Activated B cell treated with CpG ODN at 0.5 μM for 24 hours (primary cell): ENCODE data around the gene EMC8. TPM values are rescaled to one million over a fixed set of nuclear protein-coding genes. Genes with fewer than 3 reads are reported as not detected.
"Not testable (repeated sequence)": the region's sequence is repeated elsewhere in the genome, so short reads cannot be mapped to it uniquely, and the experiment has no call there.

ENCODE experiments used
- ATAC-seq: fragments of 200-7000 bp; cut with Tn5 transposase; one replicate; pipeline ENCODE4 v1.10.0; 2021; ENCODE audit warnings: low read depth, mild to moderate bottlenecking, moderate library complexity
- CTCF ChIA-PET: fragments of 350-600 bp; sonication (Branson Sonifier 250); formaldehyde crosslinking; loops from one replicate; lab custom pipeline; 2021; ENCODE audit warnings: antibody characterized with exemption; lab: Charles Lee
- POLR2A ChIA-PET: fragments of 350-600 bp; sonication (Branson Sonifier 250); formaldehyde crosslinking; loops from one replicate; lab custom pipeline; 2021; ENCODE audit warnings: antibody characterized with exemption; lab: Charles Lee
- DNase-seq: peaks from one replicate; pipeline ENCODE4 v3.0.0; 2022
- H3K27ac Mint-ChIP-seq: one replicate; pipeline ENCODE4 v1.8.0; 2020; ENCODE audit warnings: mixed read lengths
- H3K27me3 Mint-ChIP-seq: one replicate; pipeline ENCODE4 v1.8.0; 2021; ENCODE audit warnings: mixed read lengths
- H3K36me3 Mint-ChIP-seq: one replicate; pipeline ENCODE4 v1.8.0; 2021; ENCODE audit warnings: low read depth, mixed read lengths
- H3K4me1 Mint-ChIP-seq: one replicate; pipeline ENCODE4 v1.8.0; 2021; ENCODE audit warnings: mixed read lengths
- H3K4me3 Mint-ChIP-seq: one replicate; pipeline ENCODE4 v1.8.0; 2020; ENCODE audit warnings: mild to moderate bottlenecking, mixed read lengths
- H3K9me3 Mint-ChIP-seq: one replicate; pipeline ENCODE4 v1.8.0; 2020; ENCODE audit warnings: mixed read lengths
- intact Hi-C: fragments of 100-400 bp; cut with micrococcal nuclease; formaldehyde crosslinking; loops from one replicate; pipeline ENCODE4 v1.15.1; 2024
- total RNA-seq: library from RNA; stranded (reverse); gene quantifications from 2 replicates; pipeline ENCODE4 v1.2.3, GENCODE V29; 2022
- TF ChIP-seq, protein P1 (sequence below): fragments of 200-600 bp; IDR thresholded peaks from one replicate; pipeline ENCODE4 v1.8.0; 2022; ENCODE audit warnings: antibody characterized with exemption, mild to moderate bottlenecking

Gene EMC8
- total RNA-seq, 1 donor from 2014 or later, result 27.8 TPM

DNA sequence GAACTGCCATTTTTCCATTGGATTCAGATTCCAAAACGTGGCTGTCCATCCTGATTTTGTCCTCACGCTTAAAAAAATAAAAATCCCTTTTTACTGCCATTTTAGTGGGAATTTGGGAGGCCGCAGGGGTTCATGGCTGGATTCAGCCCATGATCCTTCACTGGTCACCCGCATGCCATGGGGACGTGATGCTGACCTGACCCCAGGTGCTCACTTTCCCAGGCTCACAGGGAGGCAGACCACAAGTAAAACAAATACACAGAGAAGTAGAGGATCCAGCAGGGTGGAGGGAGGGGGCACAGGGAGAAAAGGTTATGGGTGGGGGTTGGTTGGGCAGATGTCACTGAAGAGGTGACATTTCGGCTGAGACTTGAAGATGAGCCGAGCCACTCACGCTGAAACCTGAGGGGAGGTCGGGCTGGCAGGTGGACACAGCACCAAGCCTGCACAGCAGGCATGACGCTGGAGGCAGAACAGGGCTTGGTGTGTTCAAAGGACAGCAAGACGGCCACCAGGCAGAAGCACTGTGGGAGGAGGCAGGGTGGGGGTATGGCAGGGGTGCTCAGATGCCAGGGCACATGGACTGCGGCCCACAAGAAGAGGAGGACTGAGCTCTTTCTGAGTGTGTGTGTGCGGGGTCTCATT is 10.9 kb upstream of the EMC8 start:
- H3K36me3 Mint-ChIP-seq, result peaks cover 18% of the 10 kb centered on the region
- intact Hi-C loops, result no loop called here
- no peaks in the 10 kb centered on the region for H3K9me3 Mint-ChIP-seq
- ChIA-PET CTCF (interaction anchor here (1.7 kb wide), 1 partner anchor 151 kb away, joined by 4 read pairs; no protein-coding TSS in a partner anchor), POLR2A (interaction anchor here (1.6 kb wide), 1 partner anchor 11 kb away, joined by 3 read pairs; no protein-coding TSS in a partner anchor)
- H3K4me1 Mint-ChIP-seq, result no peaks in the 10 kb centered on the region
- no peak overlapping the region for H3K4me3 Mint-ChIP-seq
- TF ChIP-seq, protein P1, sequence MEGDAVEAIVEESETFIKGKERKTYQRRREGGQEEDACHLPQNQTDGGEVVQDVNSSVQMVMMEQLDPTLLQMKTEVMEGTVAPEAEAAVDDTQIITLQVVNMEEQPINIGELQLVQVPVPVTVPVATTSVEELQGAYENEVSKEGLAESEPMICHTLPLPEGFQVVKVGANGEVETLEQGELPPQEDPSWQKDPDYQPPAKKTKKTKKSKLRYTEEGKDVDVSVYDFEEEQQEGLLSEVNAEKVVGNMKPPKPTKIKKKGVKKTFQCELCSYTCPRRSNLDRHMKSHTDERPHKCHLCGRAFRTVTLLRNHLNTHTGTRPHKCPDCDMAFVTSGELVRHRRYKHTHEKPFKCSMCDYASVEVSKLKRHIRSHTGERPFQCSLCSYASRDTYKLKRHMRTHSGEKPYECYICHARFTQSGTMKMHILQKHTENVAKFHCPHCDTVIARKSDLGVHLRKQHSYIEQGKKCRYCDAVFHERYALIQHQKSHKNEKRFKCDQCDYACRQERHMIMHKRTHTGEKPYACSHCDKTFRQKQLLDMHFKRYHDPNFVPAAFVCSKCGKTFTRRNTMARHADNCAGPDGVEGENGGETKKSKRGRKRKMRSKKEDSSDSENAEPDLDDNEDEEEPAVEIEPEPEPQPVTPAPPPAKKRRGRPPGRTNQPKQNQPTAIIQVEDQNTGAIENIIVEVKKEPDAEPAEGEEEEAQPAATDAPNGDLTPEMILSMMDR, result no peak
- DNase-seq (no peak), ATAC-seq (no peak)
- H3K27me3 Mint-ChIP-seq, result peaks cover 11% of the 10 kb centered on the region
- no peak overlapping the region for H3K27ac Mint-ChIP-seq

DNA sequence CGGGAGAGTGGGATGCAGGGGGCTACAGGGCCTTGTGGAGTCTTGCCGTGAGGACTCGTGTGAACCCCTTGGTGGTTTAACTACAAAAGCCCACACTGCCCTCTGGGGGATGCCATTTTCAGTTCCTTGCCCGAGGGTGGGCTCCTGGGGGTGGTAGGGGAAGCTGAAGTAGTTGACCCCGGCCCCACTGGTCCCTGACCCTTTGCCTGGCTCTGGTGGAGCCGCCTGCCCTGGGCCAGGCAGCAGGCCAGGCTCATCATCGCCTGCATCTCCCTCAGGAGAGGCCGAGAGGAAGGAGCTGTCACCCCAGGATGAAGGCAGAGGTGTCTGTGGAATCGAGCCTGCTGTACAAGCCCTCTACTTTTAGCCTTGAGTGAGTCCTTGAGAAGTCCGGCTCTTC is 10.3 kb upstream of the EMC8 start:
- H3K4me3 Mint-ChIP-seq, result no peak overlapping the region
- DNase-seq (no peak), ATAC-seq (no peak)
- intact Hi-C loops, result no loop called here
- no peak overlapping the region for H3K27ac Mint-ChIP-seq
- ChIA-PET POLR2A (interaction anchor here (1.6 kb wide), 1 partner anchor 12 kb away, joined by 3 read pairs; no protein-coding TSS in a partner anchor), CTCF (interaction anchor here (1.7 kb wide), 1 partner anchor 151 kb away, joined by 4 read pairs; no protein-coding TSS in a partner anchor)
- no peaks in the 10 kb centered on the region for H3K9me3 Mint-ChIP-seq
- H3K27me3 Mint-ChIP-seq, result peaks cover 11% of the 10 kb centered on the region
- TF ChIP-seq, protein P1, result no peak
- H3K36me3 Mint-ChIP-seq, result peaks cover 24% of the 10 kb centered on the region
- no peaks in the 10 kb centered on the region for H3K4me1 Mint-ChIP-seq

DNA sequence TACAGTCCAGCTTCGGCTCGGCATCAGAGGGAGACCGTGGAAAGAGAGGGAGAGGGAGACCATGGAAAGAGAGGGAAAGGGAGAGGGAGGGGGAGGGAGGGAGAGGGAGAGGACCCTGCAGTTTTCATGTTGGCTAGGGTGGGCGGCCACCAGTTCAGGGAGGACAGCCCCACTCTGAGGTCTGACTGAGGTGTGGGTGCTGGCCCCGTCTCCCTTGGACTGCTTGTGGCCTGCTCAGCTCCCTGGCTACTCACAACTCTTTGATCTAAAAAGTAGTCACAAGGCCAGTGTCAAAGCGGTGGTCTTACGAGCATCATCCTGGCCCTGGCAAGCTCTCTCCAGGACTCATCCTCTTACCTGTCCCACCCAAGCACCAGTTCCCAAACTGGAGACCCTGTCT is 9.6 kb upstream of the EMC8 start:
- DNase-seq (no peak), ATAC-seq (no peak)
- CTCF ChIA-PET, result interaction anchor here (1.7 kb wide), 1 partner anchor 150 kb away, joined by 4 read pairs; no protein-coding TSS in a partner anchor
- POLR2A ChIA-PET, result interaction anchor here (1.6 kb wide), 1 partner anchor 12 kb away, joined by 3 read pairs; no protein-coding TSS in a partner anchor
- H3K9me3 Mint-ChIP-seq, result no peaks in the 10 kb centered on the region
- H3K36me3 Mint-ChIP-seq, result peaks cover 28% of the 10 kb centered on the region
- intact Hi-C loops, result no loop called here
- TF ChIP-seq, protein P1, result no peak
- peaks cover 2% of the 10 kb centered on the region for H3K4me1 Mint-ChIP-seq
- no peak overlapping the region for H3K27ac Mint-ChIP-seq
- H3K4me3 Mint-ChIP-seq, result no peak overlapping the region
- peaks cover 11% of the 10 kb centered on the region for H3K27me3 Mint-ChIP-seq

DNA sequence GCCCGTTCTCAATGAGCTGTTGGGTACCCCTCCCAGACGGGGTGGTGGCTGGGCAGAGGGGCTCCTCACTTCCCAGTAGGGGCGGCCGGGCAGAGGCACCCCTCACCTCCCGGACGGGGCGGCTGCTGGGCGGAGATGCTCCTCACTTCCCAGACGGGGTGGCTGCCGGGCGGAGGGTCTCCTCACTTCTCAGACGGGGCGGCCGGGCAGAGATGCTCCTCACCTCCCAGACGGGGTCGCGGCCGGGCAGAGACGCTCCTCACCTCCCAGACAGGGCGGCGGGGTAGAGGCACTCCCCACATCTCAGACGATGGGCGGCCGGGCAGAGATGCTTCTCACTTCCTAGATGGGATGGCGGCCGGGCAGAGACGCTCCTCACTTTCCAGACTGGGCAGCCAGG is 8.8 kb upstream of the EMC8 start:
- CTCF ChIA-PET, H3K27ac Mint-ChIP-seq, H3K4me3 Mint-ChIP-seq, DNase-seq, intact Hi-C loops, H3K9me3 Mint-ChIP-seq, POLR2A ChIA-PET, ATAC-seq: not testable (repeated sequence)
- peaks cover 36% of the 10 kb centered on the region for H3K36me3 Mint-ChIP-seq
- peaks cover 11% of the 10 kb centered on the region for H3K27me3 Mint-ChIP-seq
- peaks cover 10% of the 10 kb centered on the region for H3K4me1 Mint-ChIP-seq

DNA sequence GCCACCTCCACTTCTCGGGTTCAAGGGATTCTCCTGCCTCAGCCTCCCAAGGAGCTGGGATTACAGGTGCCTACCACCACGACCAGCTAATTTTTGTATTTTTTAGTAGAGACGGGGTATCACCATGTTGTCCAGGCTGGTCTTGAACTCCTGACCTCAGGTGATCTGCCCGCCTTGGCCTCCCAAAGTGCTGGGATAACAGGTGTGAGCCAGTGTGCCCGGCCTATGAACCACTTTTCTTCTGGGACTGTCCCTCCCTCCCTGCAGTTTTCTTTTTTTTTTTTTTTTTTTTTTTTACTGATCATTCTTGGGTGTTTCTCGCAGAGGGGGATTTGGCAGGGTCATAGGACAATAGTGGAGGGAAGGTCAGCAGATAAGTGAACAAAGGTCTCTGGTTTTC is 8.0 kb upstream of the EMC8 start:
- intact Hi-C loops, ATAC-seq, DNase-seq, H3K4me3 Mint-ChIP-seq, H3K9me3 Mint-ChIP-seq, CTCF ChIA-PET, POLR2A ChIA-PET, H3K27ac Mint-ChIP-seq, H3K27me3 Mint-ChIP-seq: not testable (repeated sequence)
- Mint-ChIP-seq H3K4me1 (peaks cover 16% of the 10 kb centered on the region), H3K36me3 (peaks cover 44% of the 10 kb centered on the region)

DNA sequence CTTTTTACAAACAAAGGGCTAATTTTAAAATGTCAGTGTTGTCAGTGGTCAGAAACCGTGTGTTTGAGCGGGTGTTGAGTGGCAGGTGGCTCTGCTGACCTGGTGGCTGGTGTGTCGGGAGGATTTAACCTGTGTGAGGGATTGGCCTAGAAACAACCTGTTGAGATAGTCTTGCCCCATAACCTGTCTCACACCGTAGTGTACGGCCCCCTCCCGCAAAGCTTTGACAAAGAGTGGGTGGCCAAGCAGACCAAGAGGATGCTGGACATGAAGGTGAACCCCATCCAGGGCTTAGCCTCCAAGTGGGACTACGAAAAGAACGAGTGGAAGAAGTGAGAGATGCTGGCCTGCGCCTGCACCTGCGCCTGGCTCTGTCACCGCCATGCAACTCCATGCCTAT is 7.2 kb upstream of the EMC8 start:
- peaks cover 52% of the 10 kb centered on the region for H3K36me3 Mint-ChIP-seq
- intact Hi-C loops, result no loop called here
- no peak for ATAC-seq
- no peak for DNase-seq
- H3K9me3 Mint-ChIP-seq, result no peaks in the 10 kb centered on the region
- POLR2A ChIA-PET, result interaction anchor here (0.6 kb wide), 1 partner anchor 153 kb away, joined by 3 read pairs; no protein-coding TSS in a partner anchor
- CTCF ChIA-PET, result no interaction called here
- H3K4me1 Mint-ChIP-seq, result peaks cover 23% of the 10 kb centered on the region
- no peak overlapping the region for H3K27ac Mint-ChIP-seq
- no peak overlapping the region for H3K4me3 Mint-ChIP-seq
- peaks cover 4% of the 10 kb centered on the region for H3K27me3 Mint-ChIP-seq
- TF ChIP-seq, protein P1, result no peak
